ENCODE results near the gene ZBTB40. TPM values are rescaled to one million over a fixed set of nuclear protein-coding genes. Genes with fewer than 3 reads are reported as not detected.

The ZBTB40 gene
- polyA plus RNA-seq, 4 donors = 17.0 to 24.3 (median 19.5) TPM

DNA sequence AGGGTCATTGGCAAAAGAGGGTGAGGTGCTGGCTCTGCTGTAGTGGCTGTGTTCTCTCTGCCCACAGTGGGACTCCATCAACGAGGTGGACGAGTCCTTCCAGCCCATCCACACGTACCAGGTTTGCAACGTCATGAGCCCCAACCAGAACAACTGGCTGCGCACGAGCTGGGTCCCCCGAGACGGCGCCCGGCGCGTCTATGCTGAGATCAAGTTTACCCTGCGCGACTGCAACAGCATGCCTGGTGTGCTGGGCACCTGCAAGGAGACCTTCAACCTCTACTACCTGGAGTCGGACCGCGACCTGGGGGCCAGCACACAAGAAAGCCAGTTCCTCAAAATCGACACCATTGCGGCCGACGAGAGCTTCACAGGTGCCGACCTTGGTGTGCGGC lies 124.5 kb downstream of the ZBTB40 start:
- DNase-seq (ENCODE audit: low read depth in 4 of 4, low spot score in 2 of 4) = no peak

DNA sequence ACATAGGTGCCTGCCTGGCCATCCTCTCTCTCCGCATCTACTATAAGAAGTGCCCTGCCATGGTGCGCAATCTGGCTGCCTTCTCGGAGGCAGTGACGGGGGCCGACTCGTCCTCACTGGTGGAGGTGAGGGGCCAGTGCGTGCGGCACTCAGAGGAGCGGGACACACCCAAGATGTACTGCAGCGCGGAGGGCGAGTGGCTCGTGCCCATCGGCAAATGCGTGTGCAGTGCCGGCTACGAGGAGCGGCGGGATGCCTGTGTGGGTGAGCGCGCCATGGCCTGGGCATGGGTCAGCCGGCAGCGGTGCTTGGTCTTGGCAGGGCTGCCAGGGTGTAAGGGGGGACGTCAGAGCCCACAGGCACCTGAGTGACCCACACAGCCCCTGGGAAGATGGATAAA lies 125.0 kb downstream of the ZBTB40 start:
- no peak for DNase-seq (ENCODE audit: low read depth in 4 of 4, low spot score in 2 of 4)

DNA sequence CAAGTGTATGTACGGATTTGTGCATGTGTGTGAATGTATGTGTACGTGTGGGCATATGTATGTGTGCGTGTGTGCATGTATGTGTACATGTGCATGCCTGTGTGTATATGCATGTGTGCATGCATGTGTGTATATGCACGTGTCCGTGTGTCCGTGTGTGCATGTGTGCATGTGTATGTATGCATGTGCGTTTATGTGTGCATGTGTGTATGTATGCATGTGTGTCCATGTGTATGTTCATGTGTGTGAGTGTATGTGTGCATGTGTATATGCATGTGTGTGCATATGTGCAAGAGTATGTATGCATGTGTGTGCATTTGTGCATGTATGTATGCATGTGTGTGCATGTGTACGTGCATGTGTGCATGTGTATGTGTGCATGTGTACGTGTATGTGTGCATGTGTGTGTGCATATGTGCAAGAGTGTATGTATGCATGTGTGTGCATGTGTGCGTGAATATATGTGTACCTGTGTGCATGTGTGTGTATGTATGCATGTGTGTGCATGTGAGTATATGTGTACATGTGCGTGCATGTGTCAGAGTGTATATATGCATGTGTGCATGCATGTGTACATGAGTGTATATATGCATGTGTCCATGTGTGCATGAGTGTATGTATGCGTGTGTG lies 127.2 kb downstream of the ZBTB40 start:
- no peak for DNase-seq (ENCODE audit: low read depth in 4 of 4, low spot score in 2 of 4)

DNA sequence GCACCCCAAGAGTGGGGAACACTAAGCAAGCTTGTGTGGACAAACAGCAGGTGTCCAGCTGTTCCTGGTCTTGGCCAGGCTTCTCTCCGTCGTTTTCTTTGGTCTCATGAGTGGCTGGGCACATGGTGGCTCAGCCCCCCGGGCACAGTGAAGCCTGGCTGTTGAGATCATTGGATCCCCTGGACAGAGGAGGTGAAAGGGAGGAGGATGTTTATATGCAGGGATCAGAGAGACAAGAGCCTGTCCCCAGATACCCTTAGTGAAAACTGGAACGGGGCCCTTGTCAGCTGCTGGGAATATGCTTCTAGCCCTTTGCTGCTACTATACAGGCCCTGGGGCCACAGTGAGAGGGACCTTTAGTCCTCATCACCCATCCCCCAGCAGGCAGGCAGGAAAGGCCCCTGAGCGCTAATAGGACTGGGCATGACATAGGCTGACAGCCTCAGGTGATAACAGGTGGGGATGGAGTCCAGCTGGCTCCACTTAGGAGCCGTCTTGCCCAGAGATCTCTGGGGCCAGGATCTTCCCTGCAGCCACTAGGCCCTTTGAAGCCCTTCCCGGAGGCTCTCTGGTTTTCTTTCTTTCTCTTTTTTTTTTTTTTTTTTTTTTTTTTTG lies 128.0 kb downstream of the ZBTB40 start:
- no peak for DNase-seq (ENCODE audit: low read depth in 4 of 4, low spot score in 2 of 4)

Other genes starting within 250 kb of the ZBTB40 start
- 1 to 10 TPM in 3 of 4 donors, under 1 TPM in 1; 0.81 to 2.4 (median 1.7) TPM for gene EPHA8, start 111.6 kb downstream of the ZBTB40 start, polyA plus RNA-seq (ENCODE audit: insufficient read length in 4 of 4)
- 10 to 100 TPM; 10.7 to 20.9 (median 14.1) TPM for gene C1QA, start 184.8 kb downstream of the ZBTB40 start, polyA plus RNA-seq (ENCODE audit: insufficient read length in 4 of 4)
- gene C1QC, start 191.8 kb downstream of the ZBTB40 start, polyA plus RNA-seq (ENCODE audit: insufficient read length in 4 of 4) = 10 to 100 TPM in 3 of 4 donors, 1 to 10 TPM in 1; 9.4 to 20.7 (median 13.2) TPM
- 10 to 100 TPM in 2 of 4 donors, 1 to 10 TPM in 2; 5.4 to 12.8 (median 9.9) TPM for gene C1QB, start 201.4 kb downstream of the ZBTB40 start, polyA plus RNA-seq (ENCODE audit: insufficient read length in 4 of 4)